Nephron (organoid): ENCODE measurements around the gene NOL12.

Source experiments
- H3K27ac Mint-ChIP-seq, 3 experiments: 2 replicates each; pipeline ENCODE4 v1.8.0; 2020; ENCODE audit warnings: mixed read lengths in 3 of 3, mild to moderate bottlenecking in 2 of 3, moderate library complexity in 1 of 3
- H3K27me3 Mint-ChIP-seq: 2 replicates; pipeline ENCODE4 v1.8.0; 2021; ENCODE audit warnings: low read depth, mild to moderate bottlenecking, moderate library complexity, mixed read lengths
- H3K36me3 Mint-ChIP-seq: 2 replicates; pipeline ENCODE4 v1.8.0; 2020; ENCODE audit warnings: low read depth, mixed read lengths
- H3K4me1 Mint-ChIP-seq: 2 replicates; pipeline ENCODE4 v1.8.0; 2020; ENCODE audit warnings: mixed read lengths
- H3K4me3 Mint-ChIP-seq, 3 experiments: 2 replicates each; pipeline ENCODE4 v1.8.0; 2020; ENCODE audit warnings: mild to moderate bottlenecking in 3 of 3, mixed read lengths in 3 of 3, moderate library complexity in 2 of 3
- H3K9me3 Mint-ChIP-seq: 2 replicates; pipeline ENCODE4 v1.8.0; 2020; ENCODE audit warnings: mixed read lengths
- CTCF ChIP-seq, 3 experiments: fragments of 200-600 bp; sonication (generic); IDR thresholded peaks; one replicate each; pipeline ENCODE4 v1.5.0; 2021; ENCODE audit warnings: antibody characterized with exemption in 3 of 3; ENCODE audit not compliant: unreplicated experiment in 3 of 3

The NOL12 gene

DNA sequence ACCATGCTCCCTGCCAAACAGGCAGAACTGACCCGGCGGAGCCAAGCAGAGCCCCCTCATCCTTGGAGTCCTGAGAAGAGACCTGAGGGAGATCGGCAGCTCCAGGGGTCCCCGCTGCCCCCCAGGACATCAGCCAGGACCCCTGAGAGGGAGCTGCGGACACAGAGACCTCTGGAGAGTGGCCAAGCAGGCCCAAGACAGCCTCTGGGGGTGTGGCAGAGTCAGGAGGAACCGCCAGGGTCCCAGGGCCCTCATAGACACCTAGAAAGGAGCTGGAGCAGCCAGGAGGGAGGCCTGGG lies 48.2 kb downstream of the NOL12 start:
- Mint-ChIP-seq H3K36me3 (no peaks in the 10 kb centered on the region), H3K9me3 (no peaks in the 10 kb centered on the region), H3K4me1 (peaks cover 44% of the 10 kb centered on the region), H3K27me3 (no peaks in the 10 kb centered on the region), H3K27ac (peak overlapping the region in 1 of 3 experiments; percentile 50), H3K4me3 (no peak overlapping the region)
- no peak for TF ChIP-seq CTCF (IDR thresholded peaks at IDR 0.05; ENCODE audit: unreplicated experiment in 3 of 3)

DNA sequence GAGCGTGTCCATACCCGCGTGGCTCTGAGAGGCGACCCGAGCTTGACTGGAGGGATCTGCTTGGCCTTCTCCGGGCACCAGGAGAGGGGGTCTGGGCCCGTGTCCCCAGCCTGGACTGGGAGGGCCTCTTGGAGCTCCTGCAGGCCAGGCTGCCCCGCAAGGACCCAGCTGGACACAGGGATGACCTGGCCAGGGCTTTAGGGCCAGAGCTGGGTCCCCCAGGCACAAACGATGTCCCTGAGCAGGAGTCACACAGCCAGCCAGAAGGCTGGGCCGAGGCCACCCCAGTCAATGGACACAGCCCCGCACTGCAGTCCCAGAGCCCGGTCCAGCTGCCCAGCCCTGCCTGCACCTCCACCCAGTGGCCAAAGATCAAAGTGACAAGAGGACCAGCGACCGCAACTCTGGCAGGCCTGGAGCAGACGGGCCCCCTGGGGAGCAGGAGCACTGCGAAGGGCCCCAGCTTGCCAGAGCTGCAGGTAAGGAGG lies 48.9 kb downstream of the NOL12 start:
- peaks cover 45% of the 10 kb centered on the region for H3K4me1 Mint-ChIP-seq
- H3K27me3 Mint-ChIP-seq: peaks cover 4% of the 10 kb centered on the region
- H3K27ac Mint-ChIP-seq: peak overlapping the region in 1 of 3 experiments; percentile 45
- TF ChIP-seq CTCF (IDR thresholded peaks at IDR 0.05; ENCODE audit: unreplicated experiment in 3 of 3): peak; percentile 19 to 53 (median 26)
- H3K4me3 Mint-ChIP-seq: no peak overlapping the region
- no peaks in the 10 kb centered on the region for H3K36me3 Mint-ChIP-seq
- no peaks in the 10 kb centered on the region for H3K9me3 Mint-ChIP-seq

- Mint-ChIP-seq H3K4me3 (peak overlapping the region in 1 of 3 experiments; percentile 41), H3K27me3 (peaks cover 7% of the 10 kb centered on the region), H3K9me3 (no peaks in the 10 kb centered on the region)
Observed at GRCh38 chr22:37739035-37739434, 52.9 kb downstream of the NOL12 start.

DNA sequence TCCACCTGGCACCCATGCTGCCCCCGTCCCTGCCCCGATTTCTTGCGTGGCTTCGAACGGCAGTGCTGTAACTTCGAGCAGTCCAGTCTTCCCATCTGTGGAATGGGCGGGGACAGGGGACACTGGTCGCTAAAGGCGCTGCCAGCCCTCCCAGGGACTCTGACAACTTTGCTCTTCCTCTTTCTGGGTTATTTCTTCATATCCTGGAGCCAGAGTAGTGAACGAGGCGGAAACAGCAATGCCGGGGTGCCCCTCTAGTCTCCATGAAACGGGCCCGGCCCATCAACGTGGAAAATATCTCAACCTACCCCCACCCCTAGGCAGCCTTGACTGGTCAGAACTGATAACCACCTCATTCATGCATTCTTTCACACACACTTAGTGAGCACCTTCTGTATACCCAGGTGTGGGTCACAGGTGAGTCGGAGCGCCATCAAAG lies 53.5 kb downstream of the NOL12 start:
- H3K4me1 Mint-ChIP-seq: peaks cover 64% of the 10 kb centered on the region
- H3K27me3 Mint-ChIP-seq: peaks cover 7% of the 10 kb centered on the region
- no peak overlapping the region for H3K4me3 Mint-ChIP-seq
- H3K9me3 Mint-ChIP-seq: no peaks in the 10 kb centered on the region
- no peaks in the 10 kb centered on the region for H3K36me3 Mint-ChIP-seq
- H3K27ac Mint-ChIP-seq: peak overlapping the region in 2 of 3 experiments; percentile 84 to 93
- TF ChIP-seq CTCF (IDR thresholded peaks at IDR 0.05; ENCODE audit: unreplicated experiment in 3 of 3): no peak

More at GRCh38 chr22:37739035-37739434, 52.9 kb downstream of the NOL12 start:
- Mint-ChIP-seq H3K4me1 (peaks cover 59% of the 10 kb centered on the region), H3K36me3 (no peaks in the 10 kb centered on the region), H3K27ac (peak overlapping the region; percentile 76 to 87 (median 84))
- no peak for TF ChIP-seq CTCF (IDR thresholded peaks at IDR 0.05; ENCODE audit: unreplicated experiment in 3 of 3)

- TF ChIP-seq CTCF (IDR thresholded peaks at IDR 0.05; ENCODE audit: unreplicated experiment in 3 of 3): no peak
- Mint-ChIP-seq H3K9me3 (no peaks in the 10 kb centered on the region), H3K4me1 (peaks cover 66% of the 10 kb centered on the region), H3K36me3 (no peaks in the 10 kb centered on the region), H3K27me3 (peaks cover 7% of the 10 kb centered on the region), H3K27ac (peak overlapping the region; percentile 84 to 93 (median 87)), H3K4me3 (peak overlapping the region; percentile 30 to 59 (median 57))
Observed at GRCh38 chr22:37740455-37741311, 54.5 kb downstream of the NOL12 start.
